Astrocyte of the cerebellum (primary cell): ENCODE data around the gene GSG1.

ENCODE experiments used
- DNase-seq: peaks from one replicate; pipeline ENCODE4 v3.0.0-alpha.2; 2011; ENCODE audit warnings: low read depth
- H3K4me3 ChIP-seq: 2 replicates; pipeline ENCODE4 v1.5.1; 2011; ENCODE audit warnings: mild to moderate bottlenecking, low read depth, low read length, moderate library complexity
- in situ Hi-C: cut with HindIII; loops from 2 replicates; pipeline ENCODE4 v1.10.0; 2017; ENCODE audit warnings: low sequenced_read_pairs
- TF ChIP-seq, protein P1 (sequence below): IDR thresholded peaks from 2 replicates; pipeline ENCODE4 v1.5.1; 2012; ENCODE audit warnings: low read length, low read depth, moderate library complexity, mild to moderate bottlenecking; ENCODE audit errors: missing control alignments

GSG1 gene

GRCh38 chr12:13052421-13052820 is 51.0 kb downstream of the GSG1 start:
- no peak overlapping the region for H3K4me3 ChIP-seq
- no peak for DNase-seq
- in situ Hi-C loops, result no loop called here
- TF ChIP-seq, protein P1, sequence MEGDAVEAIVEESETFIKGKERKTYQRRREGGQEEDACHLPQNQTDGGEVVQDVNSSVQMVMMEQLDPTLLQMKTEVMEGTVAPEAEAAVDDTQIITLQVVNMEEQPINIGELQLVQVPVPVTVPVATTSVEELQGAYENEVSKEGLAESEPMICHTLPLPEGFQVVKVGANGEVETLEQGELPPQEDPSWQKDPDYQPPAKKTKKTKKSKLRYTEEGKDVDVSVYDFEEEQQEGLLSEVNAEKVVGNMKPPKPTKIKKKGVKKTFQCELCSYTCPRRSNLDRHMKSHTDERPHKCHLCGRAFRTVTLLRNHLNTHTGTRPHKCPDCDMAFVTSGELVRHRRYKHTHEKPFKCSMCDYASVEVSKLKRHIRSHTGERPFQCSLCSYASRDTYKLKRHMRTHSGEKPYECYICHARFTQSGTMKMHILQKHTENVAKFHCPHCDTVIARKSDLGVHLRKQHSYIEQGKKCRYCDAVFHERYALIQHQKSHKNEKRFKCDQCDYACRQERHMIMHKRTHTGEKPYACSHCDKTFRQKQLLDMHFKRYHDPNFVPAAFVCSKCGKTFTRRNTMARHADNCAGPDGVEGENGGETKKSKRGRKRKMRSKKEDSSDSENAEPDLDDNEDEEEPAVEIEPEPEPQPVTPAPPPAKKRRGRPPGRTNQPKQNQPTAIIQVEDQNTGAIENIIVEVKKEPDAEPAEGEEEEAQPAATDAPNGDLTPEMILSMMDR, result no peak

GRCh38 chr12:13049816-13050215 is 53.7 kb downstream of the GSG1 start:
- TF ChIP-seq, protein P1, result no peak
- in situ Hi-C loops, result no loop called here
- no peak overlapping the region for H3K4me3 ChIP-seq
- no peak for DNase-seq

DNA sequence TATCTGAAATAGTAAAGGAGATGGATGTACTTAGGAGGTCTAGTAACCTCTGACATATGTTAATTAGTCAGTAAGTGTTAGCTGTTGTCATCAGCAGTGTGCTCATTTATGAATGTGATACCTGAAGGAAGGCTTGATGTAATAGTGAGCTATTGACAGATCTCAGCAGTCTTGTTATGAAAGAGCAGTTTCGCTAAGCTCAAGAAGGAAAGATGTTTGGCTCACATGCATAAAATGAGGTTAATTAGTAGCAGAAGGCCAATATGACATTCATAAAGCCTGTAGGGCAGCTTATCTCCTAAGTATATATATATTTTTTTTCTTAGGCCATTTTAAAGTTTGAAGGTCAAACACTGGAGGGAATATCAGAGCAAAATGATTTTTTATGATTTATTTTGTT is 56.5 kb downstream of the GSG1 start:
- TF ChIP-seq, protein P1, result no peak
- in situ Hi-C loops, result no loop called here
- no peak for DNase-seq
- H3K4me3 ChIP-seq, result no peak overlapping the region

- no peak for DNase-seq
- H3K4me3 ChIP-seq, result no peak overlapping the region
- TF ChIP-seq, protein P1, result no peak
- in situ Hi-C loops, result no loop called here
These were observed 57.7 kb downstream of the GSG1 start for GRCh38 chr12:13045816-13046215.

GRCh38 chr12:13044906-13045299 is 58.6 kb downstream of the GSG1 start:
- TF ChIP-seq, protein P1, result no peak
- in situ Hi-C loops, result no loop called here
- peak overlapping the region; percentile 98 for H3K4me3 ChIP-seq
- no peak for DNase-seq

DNA sequence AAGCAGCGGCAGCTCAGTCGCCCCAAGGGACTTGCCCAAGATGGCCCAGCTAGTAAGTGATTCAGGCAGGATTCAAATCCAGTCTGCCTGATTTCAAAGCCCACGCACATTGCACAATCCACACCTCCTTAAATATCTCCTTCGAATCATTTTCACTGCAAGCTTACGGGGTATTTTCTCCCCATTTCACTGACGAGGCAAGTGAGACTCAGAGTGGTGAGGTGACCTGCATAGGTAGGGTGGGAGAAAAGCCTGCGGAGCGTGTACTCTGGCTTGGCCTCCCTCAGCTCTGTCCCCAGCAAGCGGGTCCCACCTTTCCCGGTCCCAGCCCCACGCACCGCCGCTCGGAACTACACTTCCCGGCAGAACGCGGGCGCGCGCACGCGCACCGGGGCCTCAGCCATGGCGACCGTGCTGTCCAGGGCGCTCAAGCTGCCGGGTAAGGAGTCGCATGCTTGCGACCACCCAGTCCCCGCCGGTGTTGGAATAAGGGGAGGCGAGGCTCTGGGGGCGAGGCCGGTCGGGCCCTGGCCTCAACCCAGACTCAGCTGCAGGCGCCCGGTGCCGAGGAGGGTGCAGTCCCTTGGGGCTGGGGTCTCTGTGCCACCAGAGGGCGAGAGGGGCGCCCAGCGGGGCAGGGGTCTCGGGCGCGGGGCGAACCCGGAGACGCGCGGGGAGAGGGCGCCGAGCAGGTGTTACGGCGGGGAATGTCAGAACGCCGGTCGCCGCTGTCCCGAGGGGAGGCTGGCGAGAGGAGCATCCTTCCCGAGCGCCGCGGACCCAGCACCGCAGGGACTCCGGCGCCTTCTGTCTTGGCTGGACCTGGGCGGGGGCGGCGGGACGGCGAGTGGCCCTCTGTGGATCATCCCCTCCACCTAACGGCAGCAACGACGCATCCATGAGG is 59.2 kb downstream of the GSG1 start, which contains the start of gene FAM234B:
FAM234B (plus strand) TSS at position 380 of the 904 bp plus-strand sequence; CDS start at position 403, 23 bp downstream.
- peak within 1 kb of the TSS; percentile 98 for H3K4me3 ChIP-seq
- DNase-seq, result no peak
- in situ Hi-C loops, result no loop called here
- TF ChIP-seq, protein P1, result peak; percentile 20
